GM23338 (cell line): Measurements from ENCODE around the gene GTF2H4. TPM values are rescaled to one million over a fixed set of nuclear protein-coding genes. Genes with fewer than 3 reads are reported as not detected.

ENCODE experiments used
- ATAC-seq: fragments of 200-7000 bp; cut with Tn5 transposase; 3 replicates; pipeline ENCODE4 v1.9.1; 2020
- DNase-seq: peaks from one replicate; pipeline ENCODE4 v3.0.0-alpha.2; 2015; ENCODE audit warnings: low spot score
- H2AFZ ChIP-seq: fragments of 200-600 bp; sonication (generic); 2 replicates; pipeline ENCODE4 v1.8.0; 2016; ENCODE audit warnings: antibody characterized with exemption, mild to moderate bottlenecking, moderate library complexity
- H3F3A ChIP-seq: fragments of 200-600 bp; sonication (generic); replicated peaks from 2 replicates; pipeline ENCODE4 v1.8.0; 2017; ENCODE audit warnings: antibody characterized with exemption, mixed run types, low read depth
- H3K27ac ChIP-seq: fragments of 200-600 bp; sonication (generic); 2 replicates; pipeline ENCODE4 v1.6.1; 2016; ENCODE audit warnings: low read depth
- H3K27me3 ChIP-seq: fragments of 200-600 bp; sonication (generic); 2 replicates; pipeline ENCODE4 v1.8.0; 2016; ENCODE audit warnings: mild to moderate bottlenecking, mixed run types, moderate library complexity; ENCODE audit not compliant: insufficient read depth
- H3K36me3 ChIP-seq: fragments of 200-600 bp; sonication (generic); 2 replicates; pipeline ENCODE4 v1.8.0; 2016; ENCODE audit warnings: mild to moderate bottlenecking; ENCODE audit not compliant: insufficient read depth
- H3K4me1 ChIP-seq: fragments of 200-600 bp; sonication (generic); 2 replicates; pipeline ENCODE4 v1.8.0; 2016; ENCODE audit warnings: mild to moderate bottlenecking, moderate library complexity; ENCODE audit not compliant: insufficient read depth
- H3K4me2 ChIP-seq: fragments of 200-600 bp; sonication (generic); 2 replicates; pipeline ENCODE4 v1.7.1; 2017; ENCODE audit warnings: mixed run types
- H3K4me3 ChIP-seq: fragments of 200-600 bp; sonication (generic); 2 replicates; pipeline ENCODE4 v1.6.1; 2016; ENCODE audit warnings: mixed run types
- H3K79me2 ChIP-seq: fragments of 200-600 bp; sonication (generic); replicated peaks from 2 replicates; pipeline ENCODE4 v1.8.0; 2017; ENCODE audit warnings: mild to moderate bottlenecking; ENCODE audit not compliant: insufficient read depth
- H3K9me2 ChIP-seq: fragments of 200-600 bp; sonication (generic); 2 replicates; pipeline ENCODE4 v1.8.0; 2017; ENCODE audit not compliant: insufficient read depth
- H4K20me1 ChIP-seq: fragments of 200-600 bp; sonication (generic); replicated peaks from 2 replicates; pipeline ENCODE4 v1.8.0; 2017; ENCODE audit warnings: mild to moderate bottlenecking; ENCODE audit not compliant: insufficient read depth
- H3K27ac Mint-ChIP-seq: 2 replicates; pipeline ENCODE4 v1.8.0; 2020; ENCODE audit warnings: inconsistent platforms, mild to moderate bottlenecking, moderate library complexity, mixed read lengths
- H3K27me3 Mint-ChIP-seq: 3 replicates; pipeline ENCODE4 v1.8.0; 2022; ENCODE audit warnings: low read depth, mild to moderate bottlenecking, moderate library complexity, mixed read lengths, inconsistent platforms; ENCODE audit not compliant: insufficient read depth, poor library complexity
- H3K36me3 Mint-ChIP-seq: 3 replicates; pipeline ENCODE4 v1.8.0; 2021; ENCODE audit warnings: low read depth, mild to moderate bottlenecking, inconsistent platforms, moderate library complexity, mixed read lengths
- H3K4me1 Mint-ChIP-seq: 3 replicates; pipeline ENCODE4 v1.8.0; 2020; ENCODE audit warnings: mild to moderate bottlenecking, inconsistent platforms, mixed read lengths
- H3K4me3 Mint-ChIP-seq: 3 replicates; pipeline ENCODE4 v1.8.0; 2021; ENCODE audit warnings: moderate library complexity, mild to moderate bottlenecking, inconsistent platforms, mixed read lengths
- H3K9me3 Mint-ChIP-seq: 3 replicates; pipeline ENCODE4 v1.8.0; 2020; ENCODE audit warnings: moderate library complexity, mild to moderate bottlenecking, inconsistent platforms, mixed read lengths
- JUNB ChIP-seq: IDR thresholded peaks from one replicate; pipeline ENCODE4 v1.6.1; 2016; ENCODE audit warnings: antibody characterized with exemption; ENCODE audit not compliant: unreplicated experiment
- NANOG ChIP-seq: IDR thresholded peaks from 2 replicates; pipeline ENCODE4 v1.6.1; 2016; ENCODE audit warnings: antibody characterized with exemption, borderline replicate concordance
- POLR2AphosphoS5 ChIP-seq: IDR thresholded peaks from 2 replicates; pipeline ENCODE4 v1.6.1; 2016; ENCODE audit warnings: antibody characterized with exemption, low read depth
- REST ChIP-seq: IDR thresholded peaks from one replicate; pipeline ENCODE4 v1.6.1; 2018; ENCODE audit warnings: antibody characterized with exemption; ENCODE audit not compliant: unreplicated experiment
- polyA plus RNA-seq: library from polyadenylated mRNA; unstranded; fragments of >200 nt; fragmentation: Nextera tagmentation; extraction: Ambion mirVana; gene quantifications from 2 replicates; pipeline ENCODE4 v1.2.1, GENCODE V29; 2016
- total RNA-seq: library from RNA; depleted of rRNA; stranded (reverse); fragments of >200 nt; shearing (Covaris generic); gene quantifications from 2 replicates; pipeline ENCODE4 v1.2.3, GENCODE V29; 2014
- TF ChIP-seq, protein P1 (sequence below): IDR thresholded peaks from 2 replicates; pipeline ENCODE4 v1.6.1; 2016; ENCODE audit warnings: antibody characterized with exemption
- TF ChIP-seq, protein P2 (sequence below), 2 experiments: fragments of 200-600 bp in 1 of 2; sonication (generic) in 1 of 2; conservative IDR thresholded peaks; 2 replicates each; pipeline versions ENCODE4 v1.5.1 to v1.6.1; 2016 to 2017; ENCODE audit warnings: antibody characterized with exemption in 2 of 2, low read depth in 2 of 2, mild to moderate bottlenecking in 2 of 2, moderate library complexity in 1 of 2

Gene GTF2H4
- total and polyA plus RNA-seq, 2 experiments from 2014 or later: 14.8 to 32.6 TPM

- 0 out of 2 replicates have a peak, but pooled peaks cover 17% of the 10 kb centered on the region for H3F3A ChIP-seq
- H3K9me2 ChIP-seq: no peaks in the 10 kb centered on the region
- H3K4me1 ChIP-seq: peaks cover 8% of the 10 kb centered on the region; the same call in 1 of the 2 replicates
- Mint-ChIP-seq H3K4me3 (peak within 1 kb of the TSS; percentile 89), H3K4me1 (peaks cover 15% of the 10 kb centered on the region; the same call in 2 of the 3 replicates), H3K36me3 (peaks cover 61% of the 10 kb centered on the region), H3K9me3 (no peaks in the 10 kb centered on the region), H3K27ac (peak within 1 kb of the TSS; percentile 90), H3K27me3 (peaks cover 17% of the 10 kb centered on the region)
- no peaks in the 10 kb centered on the region for H3K79me2 ChIP-seq
- H3K4me2 ChIP-seq: peak within 1 kb of the TSS; percentile 97
- no peaks in the 10 kb centered on the region for H4K20me1 ChIP-seq
- H3K4me3 ChIP-seq: peak within 1 kb of the TSS; percentile 84
- DNase-seq (peak; percentile 82), ATAC-seq (peak; percentile 90)
- H2AFZ ChIP-seq: peak within 1 kb of the TSS; percentile 93
- H3K36me3 ChIP-seq: peaks cover 7% of the 10 kb centered on the region; the same call in 1 of the 2 replicates
- TF ChIP-seq POLR2AphosphoS5 (peak; percentile 93; the same call in 1 of the 2 replicates), JUNB (no peak), REST (no peak), NANOG (no peak)
- TF ChIP-seq, protein P1, sequence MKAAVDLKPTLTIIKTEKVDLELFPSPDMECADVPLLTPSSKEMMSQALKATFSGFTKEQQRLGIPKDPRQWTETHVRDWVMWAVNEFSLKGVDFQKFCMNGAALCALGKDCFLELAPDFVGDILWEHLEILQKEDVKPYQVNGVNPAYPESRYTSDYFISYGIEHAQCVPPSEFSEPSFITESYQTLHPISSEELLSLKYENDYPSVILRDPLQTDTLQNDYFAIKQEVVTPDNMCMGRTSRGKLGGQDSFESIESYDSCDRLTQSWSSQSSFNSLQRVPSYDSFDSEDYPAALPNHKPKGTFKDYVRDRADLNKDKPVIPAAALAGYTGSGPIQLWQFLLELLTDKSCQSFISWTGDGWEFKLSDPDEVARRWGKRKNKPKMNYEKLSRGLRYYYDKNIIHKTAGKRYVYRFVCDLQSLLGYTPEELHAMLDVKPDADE: 0 out of 2 replicates have a peak, but pooled peaks have one; percentile 28
- TF ChIP-seq, protein P2, sequence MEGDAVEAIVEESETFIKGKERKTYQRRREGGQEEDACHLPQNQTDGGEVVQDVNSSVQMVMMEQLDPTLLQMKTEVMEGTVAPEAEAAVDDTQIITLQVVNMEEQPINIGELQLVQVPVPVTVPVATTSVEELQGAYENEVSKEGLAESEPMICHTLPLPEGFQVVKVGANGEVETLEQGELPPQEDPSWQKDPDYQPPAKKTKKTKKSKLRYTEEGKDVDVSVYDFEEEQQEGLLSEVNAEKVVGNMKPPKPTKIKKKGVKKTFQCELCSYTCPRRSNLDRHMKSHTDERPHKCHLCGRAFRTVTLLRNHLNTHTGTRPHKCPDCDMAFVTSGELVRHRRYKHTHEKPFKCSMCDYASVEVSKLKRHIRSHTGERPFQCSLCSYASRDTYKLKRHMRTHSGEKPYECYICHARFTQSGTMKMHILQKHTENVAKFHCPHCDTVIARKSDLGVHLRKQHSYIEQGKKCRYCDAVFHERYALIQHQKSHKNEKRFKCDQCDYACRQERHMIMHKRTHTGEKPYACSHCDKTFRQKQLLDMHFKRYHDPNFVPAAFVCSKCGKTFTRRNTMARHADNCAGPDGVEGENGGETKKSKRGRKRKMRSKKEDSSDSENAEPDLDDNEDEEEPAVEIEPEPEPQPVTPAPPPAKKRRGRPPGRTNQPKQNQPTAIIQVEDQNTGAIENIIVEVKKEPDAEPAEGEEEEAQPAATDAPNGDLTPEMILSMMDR (conservative IDR thresholded peaks at IDR 0.05; ENCODE audit: low read depth in 2 of 2): peak in 1 of 2 experiments; percentile 16; a peak in 2 of 4 replicates
- H3K27ac ChIP-seq: peak within 1 kb of the TSS; percentile 59; the same call in 1 of the 2 replicates
- H3K27me3 ChIP-seq: no peaks in the 10 kb centered on the region
Observed at GRCh38 chr6:30914076-30914853, 6.3 kb downstream of the GTF2H4 start, which contains the start of gene VARS2. Gene VARS2, plus strand, starts transcription at chr6:30914238. Its CDS starts 599 bp downstream, at chr6:30914837.
